Measurements from ENCODE around the gene LRP1. TPM values are rescaled to one million over a fixed set of nuclear protein-coding genes. Genes with fewer than 3 reads are reported as not detected.

Gene LRP1
- total RNA-seq, 1 experiment from 2014 or later, result 14.7 TPM

- H3K4me3 ChIP-seq (ENCODE audit: low read length), result no peak overlapping the region
- H3F3A ChIP-seq (ENCODE audit: low read length, unreplicated experiment), result no peaks in the 10 kb centered on the region
- no peak overlapping the region for H3K9ac ChIP-seq (ENCODE audit: low read length)
- ChIA-PET CTCF (no interaction called here), POLR2A (ENCODE audit: unreplicated experiment) (no interaction called here)
- intact Hi-C loops (cut with micrococcal nuclease), result no loop called here
- no peak overlapping the region for H3K27ac ChIP-seq (ENCODE audit: low read length)
- H2AFZ ChIP-seq (ENCODE audit: low read length), result no peak overlapping the region
- ATAC-seq, result no peak
- no peak overlapping the region for H3K4me2 ChIP-seq (ENCODE audit: low read length)
- H3K79me2 ChIP-seq (ENCODE audit: low read length), result no peaks in the 10 kb centered on the region
- BruUV-seq (replicated peaks), result no TSS peak
- H3K9me3 ChIP-seq (ENCODE audit: low read length), result no peaks in the 10 kb centered on the region
- no peaks in the 10 kb centered on the region for H3K9me2 ChIP-seq (replicated peaks; ENCODE audit: low read length)
- H3K27me3 ChIP-seq (ENCODE audit: low read length), result no peaks in the 10 kb centered on the region
- no peak for TF ChIP-seq EZH2 (IDR thresholded peaks at IDR 0.05; ENCODE audit: low read length, unreplicated experiment)
- TF ChIP-seq EZH2phosphoT487 (IDR thresholded peaks at IDR 0.05; ENCODE audit: borderline replicate concordance, low read length), result no peak
- no peak for TF ChIP-seq CTCF (conservative IDR thresholded peaks at IDR 0.05; ENCODE audit: low read depth, low read length)
- H3K36me3 ChIP-seq (ENCODE audit: low read depth, low read length), result no peaks in the 10 kb centered on the region; the same call in 1 of the 2 replicates
- DNase-seq, result no peak
- no peaks in the 10 kb centered on the region for H4K20me1 ChIP-seq (ENCODE audit: low read length)
- H3K4me1 ChIP-seq (ENCODE audit: insufficient read depth, low read length), result no peaks in the 10 kb centered on the region
Observed at GRCh38 chr12:57201219-57201618, 72.9 kb downstream of the LRP1 start.

GRCh38 chr12:57201631-57202030 lies 73.3 kb downstream of the LRP1 start:
- TF ChIP-seq EZH2 (IDR thresholded peaks at IDR 0.05; ENCODE audit: low read length, unreplicated experiment), result no peak
- no peak for TF ChIP-seq EZH2phosphoT487 (IDR thresholded peaks at IDR 0.05; ENCODE audit: borderline replicate concordance, low read length)
- TF ChIP-seq CTCF (conservative IDR thresholded peaks at IDR 0.05; ENCODE audit: low read depth, low read length), result no peak
- H3K9me3 ChIP-seq (ENCODE audit: low read length), result no peaks in the 10 kb centered on the region
- no peaks in the 10 kb centered on the region for H3F3A ChIP-seq (ENCODE audit: low read length, unreplicated experiment)
- ChIA-PET POLR2A (ENCODE audit: unreplicated experiment) (no interaction called here), CTCF (no interaction called here)
- no peaks in the 10 kb centered on the region for H3K9me2 ChIP-seq (replicated peaks; ENCODE audit: low read length)
- intact Hi-C loops (cut with micrococcal nuclease), result no loop called here
- no peak overlapping the region for H3K4me2 ChIP-seq (ENCODE audit: low read length)
- H3K9ac ChIP-seq (ENCODE audit: low read length), result no peak overlapping the region
- H3K27me3 ChIP-seq (ENCODE audit: low read length), result no peaks in the 10 kb centered on the region
- no peaks in the 10 kb centered on the region for H3K79me2 ChIP-seq (ENCODE audit: low read length)
- no TSS peak for BruUV-seq (replicated peaks)
- no peaks in the 10 kb centered on the region for H3K4me1 ChIP-seq (ENCODE audit: insufficient read depth, low read length)
- H4K20me1 ChIP-seq (ENCODE audit: low read length), result no peaks in the 10 kb centered on the region
- H3K4me3 ChIP-seq (ENCODE audit: low read length), result no peak overlapping the region
- no peaks in the 10 kb centered on the region; the same call in 1 of the 2 replicates for H3K36me3 ChIP-seq (ENCODE audit: low read depth, low read length)
- DNase-seq, result no peak
- ATAC-seq, result no peak
- no peak overlapping the region for H3K27ac ChIP-seq (ENCODE audit: low read length)
- no peak overlapping the region for H2AFZ ChIP-seq (ENCODE audit: low read length)

- DNase-seq, result no peak
- ChIA-PET CTCF (no interaction called here), POLR2A (ENCODE audit: unreplicated experiment) (no interaction called here)
- H3F3A ChIP-seq (ENCODE audit: low read length, unreplicated experiment), result no peaks in the 10 kb centered on the region
- no peak overlapping the region for H2AFZ ChIP-seq (ENCODE audit: low read length)
- no peaks in the 10 kb centered on the region for H3K4me1 ChIP-seq (ENCODE audit: insufficient read depth, low read length)
- no peaks in the 10 kb centered on the region for H3K79me2 ChIP-seq (ENCODE audit: low read length)
- no peaks in the 10 kb centered on the region for H3K9me2 ChIP-seq (replicated peaks; ENCODE audit: low read length)
- TF ChIP-seq CTCF (conservative IDR thresholded peaks at IDR 0.05; ENCODE audit: low read depth, low read length) (no peak), EZH2phosphoT487 (IDR thresholded peaks at IDR 0.05; ENCODE audit: borderline replicate concordance, low read length) (no peak), EZH2 (IDR thresholded peaks at IDR 0.05; ENCODE audit: low read length, unreplicated experiment) (no peak)
- H3K4me2 ChIP-seq (ENCODE audit: low read length), result no peak overlapping the region
- intact Hi-C loops (cut with micrococcal nuclease), result no loop called here
- H4K20me1 ChIP-seq (ENCODE audit: low read length), result no peaks in the 10 kb centered on the region
- H3K9ac ChIP-seq (ENCODE audit: low read length), result no peak overlapping the region
- H3K27ac ChIP-seq (ENCODE audit: low read length), result no peak overlapping the region
- no peaks in the 10 kb centered on the region for H3K9me3 ChIP-seq (ENCODE audit: low read length)
- no peak for ATAC-seq
- H3K4me3 ChIP-seq (ENCODE audit: low read length), result no peak overlapping the region
- BruUV-seq (replicated peaks), result no TSS peak
- H3K27me3 ChIP-seq (ENCODE audit: low read length), result no peaks in the 10 kb centered on the region
- H3K36me3 ChIP-seq (ENCODE audit: low read depth, low read length), result no peaks in the 10 kb centered on the region; the same call in 1 of the 2 replicates
Observed at GRCh38 chr12:57202321-57202720, 74.0 kb downstream of the LRP1 start.
